ENCODE measurements around the gene MAEA.

- TF ChIP-seq SUZ12 (IDR thresholded peaks at IDR 0.05; ENCODE audit: extremely low read depth, insufficient read depth, insufficient read length), result no peak
- no peak for TF ChIP-seq YY1 (IDR thresholded peaks at IDR 0.05; ENCODE audit: insufficient read depth, insufficient read length)
These were observed 21.3 kb downstream of the MAEA start for GRCh38 chr4:1310796-1311631.
